Nephron (organoid): ENCODE data around the gene ADISSP.

ENCODE experiments used
- H3K27ac Mint-ChIP-seq, 3 experiments: 2 replicates each; pipeline ENCODE4 v1.8.0; 2020; ENCODE audit warnings: mixed read lengths in 3 of 3, mild to moderate bottlenecking in 2 of 3, moderate library complexity in 1 of 3
- H3K27me3 Mint-ChIP-seq: 2 replicates; pipeline ENCODE4 v1.8.0; 2021; ENCODE audit warnings: low read depth, mild to moderate bottlenecking, moderate library complexity, mixed read lengths
- H3K36me3 Mint-ChIP-seq: 2 replicates; pipeline ENCODE4 v1.8.0; 2020; ENCODE audit warnings: low read depth, mixed read lengths
- H3K4me1 Mint-ChIP-seq: 2 replicates; pipeline ENCODE4 v1.8.0; 2020; ENCODE audit warnings: mixed read lengths
- H3K4me3 Mint-ChIP-seq, 3 experiments: 2 replicates each; pipeline ENCODE4 v1.8.0; 2020; ENCODE audit warnings: mild to moderate bottlenecking in 3 of 3, mixed read lengths in 3 of 3, moderate library complexity in 2 of 3
- H3K9me3 Mint-ChIP-seq: 2 replicates; pipeline ENCODE4 v1.8.0; 2020; ENCODE audit warnings: mixed read lengths
- CTCF ChIP-seq, 3 experiments: fragments of 200-600 bp; sonication (generic); IDR thresholded peaks; one replicate each; pipeline ENCODE4 v1.5.0; 2021; ENCODE audit warnings: antibody characterized with exemption in 3 of 3; ENCODE audit not compliant: unreplicated experiment in 3 of 3

Gene ADISSP

GRCh38 chr20:3728876-3729275, 38.7 kb downstream of the ADISSP start:
- Mint-ChIP-seq H3K4me3 (no peak overlapping the region), H3K27me3 (peaks cover 11% of the 10 kb centered on the region), H3K27ac (peak overlapping the region in 1 of 3 experiments; percentile 28), H3K36me3 (no peaks in the 10 kb centered on the region), H3K4me1 (peaks cover 32% of the 10 kb centered on the region), H3K9me3 (no peaks in the 10 kb centered on the region)
- TF ChIP-seq CTCF (IDR thresholded peaks at IDR 0.05; ENCODE audit: unreplicated experiment in 3 of 3): no peak

GRCh38 chr20:3728354-3728753, 39.2 kb downstream of the ADISSP start:
- no peak for TF ChIP-seq CTCF (IDR thresholded peaks at IDR 0.05; ENCODE audit: unreplicated experiment in 3 of 3)
- Mint-ChIP-seq H3K4me3 (peak overlapping the region in 1 of 3 experiments; percentile 33), H3K27me3 (peaks cover 11% of the 10 kb centered on the region), H3K27ac (peak overlapping the region in 2 of 3 experiments; percentile 73 to 93), H3K9me3 (no peaks in the 10 kb centered on the region), H3K36me3 (no peaks in the 10 kb centered on the region), H3K4me1 (peaks cover 27% of the 10 kb centered on the region)

DNA sequence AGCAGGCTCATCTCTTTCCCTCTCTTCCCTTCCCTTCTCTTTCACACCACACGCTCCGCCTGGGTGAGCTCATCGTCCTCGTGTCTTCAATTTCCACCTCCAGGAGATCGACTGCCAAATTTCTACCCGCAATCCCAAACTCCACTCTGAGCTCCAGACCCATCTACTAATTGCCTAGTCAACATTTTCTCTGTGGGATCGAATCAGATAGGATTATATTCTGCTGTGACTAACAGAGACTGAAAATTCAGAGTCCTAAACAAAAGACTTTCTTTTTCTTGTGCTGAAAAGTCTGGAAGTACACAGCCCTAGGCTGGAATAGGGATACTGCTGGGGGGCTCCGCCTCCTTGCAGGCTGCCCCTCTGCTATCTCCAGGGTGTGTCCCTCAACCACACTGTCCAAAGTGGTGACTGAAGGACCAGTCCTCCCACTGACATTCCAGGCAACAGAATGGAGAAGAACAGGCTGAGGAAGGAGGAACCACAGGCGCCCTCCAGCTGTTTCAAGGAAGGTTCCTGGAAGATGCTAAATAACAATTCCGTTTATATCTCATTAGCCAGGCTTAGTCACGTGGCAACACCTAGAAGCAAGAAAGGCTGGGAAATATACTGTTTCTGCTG, 40.0 kb downstream of the ADISSP start:
- Mint-ChIP-seq H3K4me3 (peak overlapping the region in 2 of 3 experiments; percentile 1 to 33), H3K36me3 (no peaks in the 10 kb centered on the region), H3K9me3 (no peaks in the 10 kb centered on the region), H3K27me3 (peaks cover 11% of the 10 kb centered on the region), H3K27ac (peak overlapping the region; percentile 3 to 93 (median 73)), H3K4me1 (peaks cover 22% of the 10 kb centered on the region)
- TF ChIP-seq CTCF (IDR thresholded peaks at IDR 0.05; ENCODE audit: unreplicated experiment in 3 of 3): no peak

GRCh38 chr20:3724356-3724755, 43.2 kb downstream of the ADISSP start:
- Mint-ChIP-seq H3K27me3 (peaks cover 19% of the 10 kb centered on the region), H3K36me3 (no peaks in the 10 kb centered on the region), H3K4me3 (no peak overlapping the region), H3K9me3 (no peaks in the 10 kb centered on the region), H3K27ac (no peak overlapping the region), H3K4me1 (peaks cover 14% of the 10 kb centered on the region)
- no peak for TF ChIP-seq CTCF (IDR thresholded peaks at IDR 0.05; ENCODE audit: unreplicated experiment in 3 of 3)

DNA sequence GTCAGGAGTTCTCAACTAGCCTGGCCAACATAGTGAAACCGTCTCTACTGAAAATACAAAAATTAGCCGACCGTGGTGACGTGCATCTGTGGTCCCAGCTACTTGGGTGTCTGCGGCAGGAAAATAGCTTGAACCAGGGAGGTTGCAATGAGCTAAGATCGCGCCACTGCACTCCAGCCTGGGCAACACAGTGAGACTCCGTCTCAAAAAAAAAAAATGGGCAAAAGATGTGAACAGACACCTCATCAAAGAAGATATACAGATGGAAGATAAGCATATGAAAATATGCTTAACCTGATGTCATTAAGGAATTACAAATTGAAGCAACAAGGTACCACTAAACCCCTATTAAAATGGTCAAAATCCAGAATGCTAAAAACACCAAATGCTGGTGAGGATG, 44.3 kb downstream of the ADISSP start:
- no peaks in the 10 kb centered on the region for H3K9me3 Mint-ChIP-seq
- H3K27ac Mint-ChIP-seq: no peak overlapping the region
- no peak overlapping the region for H3K4me3 Mint-ChIP-seq
- TF ChIP-seq CTCF (IDR thresholded peaks at IDR 0.05; ENCODE audit: unreplicated experiment in 3 of 3): no peak
- H3K27me3 Mint-ChIP-seq: peaks cover 17% of the 10 kb centered on the region
- H3K4me1 Mint-ChIP-seq: peaks cover 14% of the 10 kb centered on the region
- H3K36me3 Mint-ChIP-seq: no peaks in the 10 kb centered on the region

GRCh38 chr20:3721912-3722311, 45.6 kb downstream of the ADISSP start:
- H3K36me3 Mint-ChIP-seq: no peaks in the 10 kb centered on the region
- H3K4me1 Mint-ChIP-seq: peaks cover 1% of the 10 kb centered on the region
- TF ChIP-seq CTCF (IDR thresholded peaks at IDR 0.05; ENCODE audit: unreplicated experiment in 3 of 3): no peak
- no peaks in the 10 kb centered on the region for H3K9me3 Mint-ChIP-seq
- H3K27me3 Mint-ChIP-seq: peaks cover 12% of the 10 kb centered on the region
- H3K4me3 Mint-ChIP-seq: no peak overlapping the region
- no peak overlapping the region for H3K27ac Mint-ChIP-seq
